ENCODE results near the gene CSGALNACT2.
"Not testable (repeated sequence)": the region's sequence is repeated elsewhere in the genome, so short reads cannot be mapped to it uniquely, and the experiment has no call there.

The CSGALNACT2 gene

DNA sequence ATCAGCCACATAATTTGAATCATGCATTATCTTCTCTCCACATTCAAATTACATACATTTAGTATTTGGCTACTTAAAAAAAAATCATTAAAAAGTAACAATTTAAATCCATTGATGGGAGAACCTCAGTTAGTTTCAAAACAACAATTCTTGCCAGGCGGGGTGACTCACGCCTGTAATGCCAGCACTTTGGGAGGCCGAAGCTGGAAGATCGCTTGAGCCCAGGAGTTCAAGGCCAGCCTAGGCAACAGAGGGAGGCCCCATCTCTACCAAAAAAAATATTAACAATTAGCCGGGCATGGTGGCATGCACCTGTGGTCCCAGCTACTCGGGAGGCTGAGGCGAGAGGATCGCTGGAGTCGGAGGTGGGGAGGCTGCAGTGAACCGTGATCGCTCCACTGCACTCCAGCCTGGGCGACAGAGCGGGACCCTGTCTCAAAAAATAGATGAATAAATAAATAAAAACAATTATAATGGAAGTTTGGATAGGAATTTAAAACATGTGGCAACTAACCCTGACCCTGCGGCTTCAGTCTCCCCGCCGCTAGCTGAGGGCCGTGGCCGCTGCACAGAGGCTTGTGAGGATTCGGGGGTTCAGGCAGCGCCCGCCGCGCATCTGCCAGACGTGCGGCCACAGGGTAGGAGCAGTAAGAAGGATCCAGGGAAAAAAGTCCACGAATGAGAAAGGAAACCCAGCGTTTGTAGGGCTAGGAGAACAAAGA, 1.1 kb upstream of the CSGALNACT2 start:
- FAIRE-seq: no peak

DNA sequence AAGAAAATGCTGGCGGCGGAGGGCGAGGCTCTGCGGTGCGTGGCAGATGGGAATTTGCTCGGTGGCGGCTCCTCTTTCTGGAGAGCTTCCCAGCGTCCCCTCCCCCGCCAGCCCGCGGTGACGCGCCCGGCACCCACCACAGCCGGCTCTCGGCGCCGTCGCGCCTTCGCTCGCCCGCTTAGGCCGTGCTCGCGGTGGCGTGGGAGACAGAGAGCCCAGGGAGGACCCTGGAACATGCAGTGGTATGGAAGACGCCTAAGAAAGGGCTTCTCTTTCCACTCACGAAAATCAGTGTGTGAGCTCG, 576 bp upstream of the CSGALNACT2 start:
- FAIRE-seq (no peak), DNase-seq (ENCODE audit: insufficient read length, low spot score) (peak; percentile 53)

More for the DNA sequence above, 1.1 kb upstream of the CSGALNACT2 start:
- no peak for DNase-seq (ENCODE audit: insufficient read length, low spot score)

DNA sequence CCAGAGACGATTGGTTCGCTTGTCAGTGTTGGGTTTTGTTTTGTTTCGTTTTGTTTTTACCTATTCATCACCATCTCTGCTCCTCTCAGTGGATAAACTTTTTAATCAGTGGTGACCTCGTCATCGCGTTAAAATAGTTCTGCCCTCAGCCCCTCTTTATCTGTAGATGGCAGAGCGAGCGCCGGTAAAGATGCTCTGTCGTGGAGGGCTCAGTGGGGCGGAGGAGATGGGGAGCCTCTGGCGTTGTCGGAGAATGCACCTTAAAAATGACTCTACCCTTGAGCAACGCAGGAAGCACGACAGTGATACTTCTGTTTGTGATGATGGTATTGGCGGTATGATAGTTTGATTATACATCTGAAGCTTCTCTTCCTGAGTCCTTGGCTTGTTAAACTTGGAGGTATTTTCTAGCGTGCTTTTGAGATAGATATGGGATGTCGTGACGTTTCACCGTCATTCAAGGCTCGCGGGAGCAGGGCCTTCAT, 554 bp downstream of the CSGALNACT2 start:
- FAIRE-seq: no peak
- DNase-seq (ENCODE audit: insufficient read length, low spot score): peak; percentile 48

DNA sequence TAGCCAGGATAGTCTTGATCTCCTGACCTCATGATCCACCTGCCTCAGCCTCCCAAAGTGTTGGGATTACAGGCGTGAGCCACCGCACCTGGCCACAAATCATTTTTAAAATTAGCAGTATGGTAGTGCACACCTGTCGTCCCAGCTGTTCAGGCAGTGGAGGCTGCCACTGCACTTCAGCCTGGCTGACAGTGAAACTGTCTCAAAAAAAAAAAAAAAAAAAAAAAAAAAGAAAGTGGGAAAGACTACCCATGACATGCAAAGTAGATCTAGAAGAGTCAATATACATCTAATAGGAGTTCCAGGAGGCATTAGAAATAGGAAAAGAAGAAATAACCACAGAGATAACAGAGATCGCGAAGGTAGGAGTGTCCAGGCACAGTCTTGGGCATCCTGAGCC, 3.2 kb downstream of the CSGALNACT2 start:
- no peak for DNase-seq (ENCODE audit: insufficient read length, low spot score)
- FAIRE-seq: no peak

DNA sequence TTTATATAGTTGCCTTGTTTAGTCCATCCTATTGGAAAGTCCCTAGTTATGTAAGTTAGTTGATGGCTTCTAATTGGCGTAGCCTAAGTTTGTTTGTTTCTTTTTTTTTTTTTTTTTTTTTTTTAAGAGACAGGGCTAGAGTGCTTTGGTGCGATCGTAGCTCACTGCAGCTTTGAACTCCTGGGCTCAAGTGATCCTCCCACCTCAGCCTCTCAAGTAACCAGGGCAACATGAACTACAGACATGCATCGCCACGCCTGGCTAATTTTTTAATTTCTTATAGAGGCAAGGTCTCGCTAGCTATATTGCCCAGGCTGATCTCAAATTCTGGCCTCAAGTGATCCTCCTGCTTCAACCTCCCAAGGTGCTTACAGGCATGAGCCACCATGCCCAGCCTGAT, 7.1 kb downstream of the CSGALNACT2 start:
- no peak for FAIRE-seq
- no peak for DNase-seq (ENCODE audit: insufficient read length, low spot score)

DNA sequence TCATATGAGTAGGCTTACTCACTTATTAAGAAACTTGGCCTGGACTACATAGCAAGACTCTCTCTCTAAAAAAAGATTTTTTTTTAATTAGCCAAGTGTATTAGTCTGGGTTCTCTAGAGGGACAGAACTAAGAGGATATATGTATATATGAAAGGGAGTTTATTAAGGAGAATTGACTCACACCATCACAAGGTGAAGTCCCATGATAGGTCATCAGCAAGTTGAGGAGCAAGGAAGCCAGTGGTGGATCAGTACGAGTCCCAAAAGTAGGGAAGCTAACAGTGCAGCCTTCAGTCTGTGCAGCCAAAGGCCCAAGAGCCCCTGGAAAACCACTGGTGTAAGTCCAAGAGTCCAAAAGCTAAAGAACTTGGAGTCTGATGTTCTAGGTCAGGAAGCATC, 7.7 kb downstream of the CSGALNACT2 start:
- not testable (repeated sequence) for FAIRE-seq; DNase-seq (ENCODE audit: insufficient read length, low spot score)

DNA sequence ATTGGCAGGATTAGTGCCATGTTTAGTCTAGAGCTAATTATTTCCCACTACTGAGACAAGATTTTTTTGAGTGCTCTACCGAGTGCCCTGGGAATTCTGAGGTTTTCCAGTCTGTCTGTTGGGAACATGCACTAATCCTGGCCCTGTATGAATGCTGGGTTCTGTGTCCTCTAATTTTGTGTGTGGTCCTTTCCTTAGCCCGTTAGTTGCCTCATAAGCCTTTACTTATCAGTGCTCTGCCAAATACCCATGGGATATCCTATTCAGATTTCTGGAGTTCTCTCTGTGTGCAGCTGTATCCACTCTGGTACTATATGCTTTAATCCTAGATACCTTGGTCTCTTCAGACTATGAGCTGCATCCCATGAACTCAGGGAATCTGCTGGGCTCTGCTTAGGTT, 13.1 kb downstream of the CSGALNACT2 start:
- DNase-seq (ENCODE audit: insufficient read length, low spot score) (no peak), FAIRE-seq (no peak)

DNA sequence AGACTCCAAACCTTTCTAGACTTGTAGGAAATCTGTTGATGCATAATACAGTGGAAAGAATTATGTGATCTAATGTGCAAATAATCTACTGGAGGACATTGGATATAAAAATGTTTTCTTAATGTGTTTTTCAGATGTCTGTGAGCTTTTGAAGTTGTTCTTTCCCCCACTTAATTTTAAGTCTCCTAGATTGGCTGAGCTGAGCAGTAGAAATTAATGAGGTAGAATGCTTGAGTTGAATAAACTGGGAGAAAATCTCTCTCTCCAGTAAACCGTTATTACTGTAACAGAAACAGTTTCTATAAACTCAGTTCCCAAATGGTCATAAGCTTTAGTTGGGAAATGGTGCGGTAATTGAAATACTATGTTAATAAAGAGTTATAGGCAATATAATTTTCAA, 15.7 kb downstream of the CSGALNACT2 start:
- DNase-seq (ENCODE audit: insufficient read length, low spot score) (no peak), FAIRE-seq (no peak)

DNA sequence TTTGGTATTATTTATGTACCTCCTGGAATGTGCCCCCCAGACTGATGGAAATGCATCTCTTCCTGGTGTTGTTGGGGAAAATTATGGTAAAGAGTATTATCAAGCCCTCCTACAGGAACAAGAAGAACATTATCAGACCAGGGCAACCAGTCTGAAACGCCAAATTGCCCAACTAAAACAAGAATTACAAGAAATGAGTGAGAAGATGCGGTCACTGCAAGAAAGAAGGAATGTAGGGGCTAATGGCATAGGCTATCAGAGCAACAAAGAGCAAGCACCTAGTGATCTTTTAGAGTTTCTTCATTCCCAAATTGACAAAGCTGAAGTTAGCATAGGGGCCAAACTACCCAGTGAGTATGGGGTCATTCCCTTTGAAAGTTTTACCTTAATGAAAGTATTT, 17.0 kb downstream of the CSGALNACT2 start:
- DNase-seq (ENCODE audit: insufficient read length, low spot score) (no peak), FAIRE-seq (no peak)

DNA sequence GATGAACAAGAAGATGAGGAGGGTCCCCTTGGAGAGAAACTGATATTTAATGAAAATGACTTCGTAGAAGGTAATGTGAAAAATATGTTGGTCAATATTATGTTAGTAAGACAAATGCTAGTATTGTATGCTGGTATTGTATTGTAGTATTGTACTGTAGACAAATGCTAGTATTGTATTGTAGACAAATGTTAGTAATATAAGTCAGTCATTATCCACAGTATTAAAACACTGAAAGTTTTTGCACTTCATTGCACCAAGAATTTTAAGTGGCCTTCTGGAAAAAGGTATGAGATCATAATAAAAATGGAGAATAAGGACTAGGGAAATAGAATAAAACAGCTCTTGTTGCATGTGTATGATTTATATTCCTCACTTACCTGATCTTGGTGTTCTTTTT, 17.5 kb downstream of the CSGALNACT2 start:
- FAIRE-seq (no peak), DNase-seq (ENCODE audit: insufficient read length, low spot score) (no peak)

DNA sequence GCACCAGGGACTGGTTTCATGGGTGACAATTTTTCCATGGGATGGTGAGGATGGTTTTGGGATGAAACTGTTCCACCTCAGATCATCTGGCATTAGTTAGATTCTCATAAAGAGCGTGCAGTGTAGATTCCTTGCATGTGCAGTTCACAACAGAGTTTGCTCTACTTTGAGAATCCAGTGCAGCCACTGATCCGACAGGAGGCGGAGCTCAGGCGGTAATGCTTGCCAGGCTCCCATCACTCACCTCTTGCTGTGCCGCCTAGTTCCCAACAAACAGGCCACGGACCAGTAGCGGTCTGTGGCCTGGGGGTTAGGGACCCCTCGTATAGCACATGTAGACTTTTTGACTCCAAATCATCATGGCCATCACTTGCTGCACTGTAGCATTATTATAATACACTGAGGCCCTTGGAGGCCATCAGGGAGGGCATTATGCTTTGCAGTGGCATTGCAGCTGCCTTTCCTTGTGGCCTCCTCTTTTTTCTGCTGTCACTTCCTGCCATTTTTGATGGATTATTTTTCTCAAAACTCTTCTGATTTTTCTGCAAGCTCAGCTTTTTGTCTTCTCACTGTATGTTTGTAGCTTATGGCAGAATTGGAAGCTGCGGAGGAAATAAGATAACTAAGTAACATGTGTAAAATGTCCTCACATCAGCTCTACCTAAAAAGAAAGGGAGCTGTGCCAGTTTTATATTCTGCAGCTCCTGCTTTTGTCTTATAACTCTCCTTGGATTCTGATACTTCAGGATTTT, 18.5 kb downstream of the CSGALNACT2 start:
- peak; percentile 9 for FAIRE-seq
- no peak for DNase-seq (ENCODE audit: insufficient read length, low spot score)

DNA sequence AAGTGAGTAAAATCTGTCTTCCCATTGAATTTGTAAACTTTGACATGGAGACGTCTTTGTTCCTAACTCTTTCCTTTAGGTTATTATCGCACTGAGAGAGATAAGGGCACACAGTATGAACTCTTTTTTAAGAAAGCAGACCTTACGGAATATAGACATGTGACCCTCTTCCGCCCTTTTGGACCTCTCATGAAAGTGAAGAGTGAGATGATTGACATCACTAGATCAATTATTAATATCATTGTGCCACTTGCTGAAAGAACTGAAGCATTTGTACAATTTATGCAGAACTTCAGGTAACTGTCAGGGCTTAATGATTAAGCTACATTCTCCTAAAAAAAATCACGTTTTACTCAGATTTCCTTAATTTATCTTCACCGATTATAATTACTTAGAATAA, 20.4 kb downstream of the CSGALNACT2 start:
- FAIRE-seq: no peak

DNA sequence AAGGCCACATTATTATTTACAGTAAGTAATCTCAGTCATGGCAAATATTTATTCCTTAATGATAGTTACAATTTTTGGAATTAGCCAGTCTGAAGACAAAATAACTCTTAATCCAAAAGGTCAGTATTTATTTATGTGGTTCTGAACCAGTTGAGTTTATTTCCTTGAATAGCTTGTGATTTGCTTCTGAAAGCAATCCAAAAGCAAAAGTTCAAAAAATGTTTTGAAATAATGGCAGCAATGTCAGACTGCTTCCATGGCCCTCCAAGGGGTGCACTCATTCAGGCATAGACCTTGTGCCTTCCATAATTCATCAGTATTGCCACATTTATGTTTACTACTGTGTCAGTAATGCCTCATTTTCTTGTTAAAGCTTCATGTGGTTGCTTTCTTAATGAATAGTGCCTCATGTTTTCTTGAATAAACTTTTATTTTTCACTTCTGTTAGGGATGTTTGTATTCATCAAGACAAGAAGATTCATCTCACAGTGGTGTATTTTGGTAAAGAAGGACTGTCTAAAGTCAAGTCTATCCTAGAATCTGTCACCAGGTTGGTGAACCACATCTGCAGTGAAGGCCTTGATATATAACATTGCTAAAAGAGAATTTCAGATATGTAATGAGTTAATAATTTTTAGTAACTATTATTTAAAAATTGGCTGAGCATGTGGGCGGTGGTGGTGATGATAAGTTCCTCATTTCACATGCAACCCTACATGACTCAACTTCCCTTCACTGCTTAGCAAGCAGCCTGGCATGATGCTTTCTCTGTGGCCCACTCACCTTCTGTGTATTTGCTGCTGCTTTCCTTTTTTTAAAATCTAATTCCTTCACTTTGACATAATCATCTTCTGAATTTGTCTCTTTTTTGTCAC, 22.0 kb downstream of the CSGALNACT2 start:
- FAIRE-seq (no peak), DNase-seq (ENCODE audit: insufficient read length, low spot score) (no peak)

More for the DNA sequence above, 20.4 kb downstream of the CSGALNACT2 start:
- DNase-seq (ENCODE audit: insufficient read length, low spot score): no peak

DNA sequence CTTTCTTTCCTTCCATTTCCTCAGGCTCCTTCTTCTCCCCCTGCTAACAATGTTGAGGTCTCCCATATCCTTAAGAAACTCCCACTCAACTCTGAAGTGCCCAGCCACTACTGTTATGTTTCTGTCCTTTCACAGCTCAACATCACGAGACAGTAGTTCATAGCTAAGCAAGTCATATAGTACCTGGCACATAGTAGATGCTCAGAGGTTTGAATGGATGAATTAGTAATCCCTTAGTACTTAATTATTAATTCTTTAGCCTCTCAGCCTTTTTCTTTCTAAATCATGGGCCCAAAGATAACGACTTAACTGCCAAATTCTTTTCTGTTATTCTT, 22.6 kb downstream of the CSGALNACT2 start:
- DNase-seq (ENCODE audit: insufficient read length, low spot score) (no peak), FAIRE-seq (no peak)

DNA sequence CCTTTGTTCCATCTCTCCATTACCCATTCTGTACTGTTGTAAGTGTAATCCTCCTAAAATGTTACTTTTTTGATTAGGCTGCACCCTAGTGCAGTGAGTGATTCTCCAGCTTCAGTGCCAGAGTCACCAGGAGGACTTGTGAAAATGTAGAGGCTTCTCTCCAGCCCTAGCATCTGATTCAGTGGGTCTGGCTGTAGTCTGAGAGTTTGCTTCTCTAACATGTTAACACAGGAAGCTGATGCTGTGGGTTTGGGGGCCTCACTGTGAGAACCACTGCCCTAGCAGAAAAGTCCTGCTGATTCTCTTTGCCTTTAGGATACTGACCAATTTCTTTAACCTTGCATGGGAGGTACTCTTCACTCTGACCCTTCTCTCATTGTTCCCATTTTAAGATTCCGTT, 24.4 kb downstream of the CSGALNACT2 start:
- DNase-seq (ENCODE audit: insufficient read length, low spot score) (no peak), FAIRE-seq (no peak)

DNA sequence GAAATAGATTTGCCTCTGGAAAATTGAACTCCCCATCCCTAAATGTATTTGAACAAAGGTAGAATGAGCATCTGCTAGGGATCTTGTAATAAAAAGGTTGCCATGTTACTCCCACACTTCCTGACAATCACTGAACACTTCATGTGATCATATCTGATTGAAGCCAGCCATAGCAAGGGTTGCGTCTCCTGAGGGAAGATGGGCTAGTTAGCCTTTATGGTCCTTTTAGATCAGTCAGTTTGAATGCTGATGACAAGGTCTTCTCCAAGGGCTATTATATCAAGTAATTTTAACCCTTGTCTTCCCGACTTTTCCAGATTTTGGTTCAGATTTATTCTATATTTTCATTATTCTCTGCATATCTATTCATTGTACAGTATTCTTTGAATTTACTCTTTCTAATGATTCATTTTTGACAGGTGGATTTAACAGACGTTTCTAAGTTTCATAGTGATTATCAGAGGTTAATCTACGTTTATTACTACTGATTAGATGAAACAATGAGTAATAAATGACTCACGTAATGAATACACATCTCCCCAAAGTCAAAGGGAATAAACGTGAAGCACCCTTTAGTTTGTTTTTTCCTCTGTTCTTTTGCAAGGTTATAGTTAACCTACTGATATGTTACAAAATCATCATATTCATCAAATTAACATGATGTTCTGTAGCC, 28.1 kb downstream of the CSGALNACT2 start:
- no peak for FAIRE-seq

DNA sequence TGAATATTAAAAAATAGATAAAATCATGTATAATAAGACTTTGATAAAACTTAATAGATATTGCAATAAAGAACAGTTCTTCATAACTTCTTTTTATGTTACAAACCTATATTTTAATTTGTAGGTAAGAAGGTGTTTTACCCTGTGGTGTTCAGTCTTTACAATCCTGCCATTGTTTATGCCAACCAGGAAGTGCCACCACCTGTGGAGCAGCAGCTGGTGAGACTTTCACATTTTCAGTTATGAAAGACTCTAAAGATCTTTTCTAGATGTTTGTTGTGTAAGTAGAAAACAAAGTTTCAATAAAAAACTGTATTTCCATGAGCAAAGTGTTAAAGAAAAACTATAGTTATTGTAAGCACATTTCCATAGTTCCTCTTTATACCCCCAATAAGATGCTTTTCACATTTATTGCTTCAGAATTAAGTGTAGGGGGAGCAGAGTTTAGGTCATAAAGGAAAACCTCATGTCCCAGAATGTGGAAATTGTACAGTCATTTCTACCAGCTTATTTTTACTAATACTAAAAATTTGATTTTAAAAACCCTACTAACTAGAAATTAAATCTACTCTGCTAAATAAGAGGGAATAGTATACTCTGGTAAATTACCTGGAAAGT, 28.7 kb downstream of the CSGALNACT2 start:
- no peak for FAIRE-seq
- no peak for DNase-seq (ENCODE audit: insufficient read length, low spot score)

More for the DNA sequence above, 28.1 kb downstream of the CSGALNACT2 start:
- no peak for DNase-seq (ENCODE audit: insufficient read length, low spot score)

DNA sequence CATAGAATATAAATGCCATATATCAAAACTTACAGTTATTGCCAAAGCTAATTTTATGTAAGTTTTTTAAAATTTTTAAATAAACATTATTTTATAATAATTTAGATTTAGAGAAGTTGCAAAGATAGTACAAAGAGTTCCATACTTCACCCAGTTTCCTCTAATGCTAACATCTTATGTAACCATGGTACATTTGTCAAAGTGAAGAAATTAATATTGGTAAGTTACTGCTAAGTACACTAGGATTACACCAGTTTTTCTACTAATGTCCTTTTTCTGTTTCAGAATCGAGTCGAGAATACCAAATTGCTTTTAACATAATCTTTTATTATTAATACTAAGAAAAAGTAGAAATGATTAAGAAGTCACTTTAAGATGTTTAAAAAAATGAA, 29.2 kb downstream of the CSGALNACT2 start:
- FAIRE-seq: no peak
- no peak for DNase-seq (ENCODE audit: insufficient read length, low spot score)

DNA sequence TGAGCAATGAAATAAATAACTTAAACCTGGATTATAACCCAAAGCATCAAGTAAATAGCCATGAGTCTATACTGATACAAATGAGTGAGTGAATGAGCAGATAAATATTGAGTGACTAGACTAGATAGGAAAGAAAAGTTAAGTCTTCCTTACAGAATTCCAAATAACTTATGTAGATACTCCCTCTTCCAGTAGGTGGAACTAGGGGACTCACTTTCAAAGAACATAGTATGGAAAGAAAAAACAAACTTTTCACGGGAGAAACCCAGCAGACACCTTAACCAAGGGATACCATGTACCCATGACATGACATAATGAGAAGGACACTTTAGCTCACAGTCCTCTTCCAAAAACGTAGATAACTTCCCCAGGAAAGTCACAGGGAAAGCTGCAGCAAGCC, 32.2 kb downstream of the CSGALNACT2 start:
- no peak for FAIRE-seq

DNA sequence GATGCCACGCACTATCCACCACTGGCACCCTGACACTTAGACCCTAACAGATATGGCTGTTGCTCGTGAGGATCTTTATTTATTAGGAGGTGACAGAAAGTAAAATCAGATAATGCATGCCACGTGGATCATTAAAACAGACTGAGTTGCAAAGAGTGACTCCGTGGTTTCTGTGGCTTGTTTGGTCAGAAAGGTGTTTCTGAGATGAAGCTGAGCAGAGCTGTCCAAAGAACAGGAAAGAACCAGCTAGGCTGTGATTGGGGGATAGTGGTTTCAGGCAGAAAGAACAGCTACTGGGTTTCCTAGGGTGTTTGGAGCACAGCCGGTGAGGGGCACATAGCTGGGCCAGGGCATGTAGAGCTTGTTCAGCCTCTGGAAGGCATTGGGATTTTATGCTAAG, 34.4 kb downstream of the CSGALNACT2 start:
- FAIRE-seq (no peak), DNase-seq (ENCODE audit: insufficient read length, low spot score) (no peak)

More for the DNA sequence above, 32.2 kb downstream of the CSGALNACT2 start:
- no peak for DNase-seq (ENCODE audit: insufficient read length, low spot score)
